DND-41 (cell line): ENCODE measurements around the gene VSTM5.

Experiments
- ATAC-seq: fragments of 200-7000 bp; cut with Tn5 transposase; 3 replicates; pipeline ENCODE4 v1.9.1; 2021; ENCODE audit warnings: low read depth; ENCODE audit not compliant: insufficient read depth
- DNase-seq: peaks from one replicate; pipeline ENCODE4 v3.0.0-alpha.2; 2020
- H2AFZ ChIP-seq: 2 replicates; pipeline ENCODE4 v1.6.0; 2012; ENCODE audit warnings: low read depth, low read length
- H3K27ac ChIP-seq: 2 replicates; pipeline ENCODE4 v1.5.1; 2012; ENCODE audit warnings: low read length, inconsistent platforms
- H3K27me3 ChIP-seq: fragments of 200-600 bp; sonication (generic); 2 replicates; pipeline ENCODE4 v1.6.0; 2012; ENCODE audit warnings: low read length, mild to moderate bottlenecking, inconsistent platforms; ENCODE audit not compliant: insufficient read depth, poor library complexity
- H3K36me3 ChIP-seq: 2 replicates; pipeline ENCODE4 v1.5.1; 2012; ENCODE audit warnings: low read length, inconsistent platforms; ENCODE audit not compliant: insufficient read depth
- H3K4me1 ChIP-seq: 2 replicates; pipeline ENCODE4 v1.5.1; 2012; ENCODE audit warnings: mild to moderate bottlenecking, low read length; ENCODE audit not compliant: insufficient read depth
- H3K4me2 ChIP-seq: 2 replicates; pipeline ENCODE4 v1.6.0; 2012; ENCODE audit warnings: mild to moderate bottlenecking, moderate library complexity, low read length, inconsistent platforms; ENCODE audit not compliant: insufficient read depth
- H3K4me3 ChIP-seq, 2 experiments: fragments of 200-600 bp in 1 of 2; shearing (Covaris generic) in 1 of 2; 2 replicates each; pipeline ENCODE4 v1.5.1; 2012 to 2016; ENCODE audit warnings: inconsistent platforms in 2 of 2, low read length in 2 of 2, mild to moderate bottlenecking in 2 of 2, low read depth in 1 of 2, moderate library complexity in 1 of 2
- H3K79me2 ChIP-seq: 2 replicates; pipeline ENCODE4 v1.6.0; 2012; ENCODE audit warnings: low read length, inconsistent platforms; ENCODE audit not compliant: insufficient read depth
- H3K9ac ChIP-seq: 2 replicates; pipeline ENCODE4 v1.6.0; 2012; ENCODE audit warnings: low read depth, mild to moderate bottlenecking, inconsistent platforms, low read length, moderate library complexity
- H3K9me3 ChIP-seq: 2 replicates; pipeline ENCODE4 v1.5.1; 2012; ENCODE audit warnings: low read length, moderate library complexity, mild to moderate bottlenecking, inconsistent platforms; ENCODE audit not compliant: insufficient read depth, severe bottlenecking
- H4K20me1 ChIP-seq: 2 replicates; pipeline ENCODE4 v1.6.0; 2012; ENCODE audit warnings: low read length; ENCODE audit not compliant: insufficient read depth
- CTCF ChIP-seq: IDR thresholded peaks from 2 replicates; pipeline ENCODE4 v1.5.1; 2012; ENCODE audit warnings: borderline replicate concordance, low read length, moderate library complexity, mild to moderate bottlenecking; ENCODE audit not compliant: poor library complexity, severe bottlenecking; ENCODE audit errors: extremely low read depth
- EZH2 ChIP-seq: IDR thresholded peaks from 3 replicates; pipeline ENCODE4 v1.6.1; 2012; ENCODE audit warnings: borderline replicate concordance, low read depth, mild to moderate bottlenecking, moderate library complexity, low read length, inconsistent platforms; ENCODE audit not compliant: severe bottlenecking

Gene VSTM5

GRCh38 chr11:93819966-93820695, 30.3 kb downstream of the VSTM5 start:
- DNase-seq, result no peak
- H3K4me1 ChIP-seq, result no peaks in the 10 kb centered on the region
- no peak overlapping the region for H3K4me3 ChIP-seq
- peaks cover 2% of the 10 kb centered on the region; the same call in 1 of the 2 replicates for H3K36me3 ChIP-seq
- no peaks in the 10 kb centered on the region for H4K20me1 ChIP-seq
- TF ChIP-seq CTCF (no peak), EZH2 (no peak)
- H3K4me2 ChIP-seq, result no peak overlapping the region
- H3K27ac ChIP-seq, result no peak overlapping the region
- no peaks in the 10 kb centered on the region for H3K79me2 ChIP-seq
- H3K9me3 ChIP-seq, result no peaks in the 10 kb centered on the region
- no peak overlapping the region for H3K9ac ChIP-seq
- 0 out of 3 replicates have a peak, but pooled peaks have one; percentile 29 for ATAC-seq
- no peaks in the 10 kb centered on the region for H3K27me3 ChIP-seq
- no peak overlapping the region for H2AFZ ChIP-seq

- no peak overlapping the region for H3K9ac ChIP-seq
- H3K4me2 ChIP-seq, result no peak overlapping the region
- H3K36me3 ChIP-seq, result peaks cover 27% of the 10 kb centered on the region
- no peak for TF ChIP-seq CTCF
- no peak for TF ChIP-seq EZH2
- no peaks in the 10 kb centered on the region for H3K27me3 ChIP-seq
- H3K27ac ChIP-seq, result no peak overlapping the region
- H3K9me3 ChIP-seq, result no peaks in the 10 kb centered on the region
- H3K79me2 ChIP-seq, result no peaks in the 10 kb centered on the region
- no peak overlapping the region for H3K4me3 ChIP-seq
- H2AFZ ChIP-seq, result no peak overlapping the region
- no peaks in the 10 kb centered on the region for H3K4me1 ChIP-seq
- DNase-seq (no peak), ATAC-seq (no peak)
- H4K20me1 ChIP-seq, result no peaks in the 10 kb centered on the region
These were observed 32.7 kb downstream of the VSTM5 start for GRCh38 chr11:93817426-93818348.

DNA sequence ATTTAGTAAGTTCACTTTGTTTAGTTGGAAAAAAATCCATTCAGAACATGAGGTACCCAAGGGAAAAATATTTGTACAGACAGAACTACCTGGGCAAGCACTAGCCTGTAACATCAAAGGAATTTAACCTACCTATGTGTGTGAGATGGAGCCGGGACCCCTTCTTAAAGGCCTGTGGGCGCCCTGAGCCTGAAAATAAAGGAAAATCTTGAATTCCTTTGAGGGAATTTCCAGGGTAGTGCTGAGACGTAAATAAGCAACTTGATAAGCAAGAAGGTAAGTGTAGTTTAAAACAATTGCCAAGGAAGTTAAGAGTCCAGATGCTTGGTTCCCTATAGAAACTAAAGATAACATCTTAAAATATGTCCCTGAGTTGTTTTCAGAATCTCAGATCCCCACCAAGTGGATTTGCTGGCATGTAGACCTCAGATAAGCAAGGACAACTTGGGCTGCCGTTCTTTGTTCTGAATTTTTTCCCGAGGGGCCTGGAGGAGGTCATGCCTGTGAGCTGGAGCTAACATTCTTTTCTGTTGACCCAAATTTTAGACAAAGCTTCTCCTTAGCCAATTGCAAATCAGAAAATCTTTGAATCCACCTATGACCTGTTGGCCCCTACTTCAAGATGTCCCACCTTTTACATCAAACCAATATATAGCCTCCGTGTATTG, 35.3 kb downstream of the VSTM5 start:
- ATAC-seq (no peak), DNase-seq (no peak)
- Histone ChIP-seq H3K4me1 (no peaks in the 10 kb centered on the region), H3K36me3 (peaks cover 52% of the 10 kb centered on the region), H4K20me1 (no peaks in the 10 kb centered on the region), H2AFZ (no peak overlapping the region), H3K4me2 (no peak overlapping the region), H3K4me3 (no peak overlapping the region), H3K9ac (no peak overlapping the region), H3K27ac (no peak overlapping the region), H3K9me3 (no peaks in the 10 kb centered on the region), H3K79me2 (no peaks in the 10 kb centered on the region), H3K27me3 (no peaks in the 10 kb centered on the region)
- no peak for TF ChIP-seq EZH2
- no peak for TF ChIP-seq CTCF
